ENCODE results near the gene FRMD5.

FRMD5 gene

DNA sequence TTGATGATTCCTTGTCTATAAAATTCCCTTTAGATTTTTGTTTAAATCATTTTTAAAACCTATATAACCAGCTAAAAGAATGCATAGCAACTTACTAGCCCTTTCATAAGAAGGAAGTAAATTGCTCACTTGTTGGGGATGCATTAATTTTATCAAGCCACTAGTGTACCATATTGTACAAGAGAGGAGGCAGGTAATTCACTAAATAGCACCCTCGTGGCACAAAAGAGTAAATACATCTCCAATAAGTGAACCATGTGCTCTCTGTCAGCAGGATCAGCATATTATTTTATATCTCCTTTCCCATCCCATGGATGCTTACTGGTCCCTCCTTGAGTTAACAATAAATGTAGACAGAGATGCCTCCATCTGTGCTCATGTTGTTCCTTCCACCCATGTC is 34.3 kb downstream of the FRMD5 start:
- DNase-seq (ENCODE audit: low read depth, low spot score) = no peak

DNA sequence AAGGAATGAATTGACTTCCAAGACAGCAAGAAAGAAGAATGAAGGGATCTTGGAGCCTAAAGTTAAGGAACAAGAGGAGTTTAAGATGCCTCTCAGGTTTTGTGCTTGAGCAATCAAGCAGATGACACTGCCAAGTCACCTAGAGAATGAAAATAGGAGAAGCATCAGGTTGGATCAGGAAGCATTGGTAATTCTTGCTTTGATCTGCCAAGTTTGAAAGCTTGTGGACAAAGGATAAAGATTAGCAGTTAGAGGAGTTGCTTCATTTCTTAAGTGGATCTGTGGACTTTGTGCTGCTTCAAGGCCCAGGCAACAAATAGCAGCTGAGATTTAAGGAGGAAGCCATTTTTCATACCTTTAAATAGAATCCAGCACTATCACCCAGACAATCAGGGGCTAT is 35.6 kb downstream of the FRMD5 start:
- no peak for DNase-seq (ENCODE audit: low read depth, low spot score)

GRCh38 chr15:44158111-44158510 is 37.0 kb downstream of the FRMD5 start:
- DNase-seq (ENCODE audit: low read depth, low spot score) = no peak

DNA sequence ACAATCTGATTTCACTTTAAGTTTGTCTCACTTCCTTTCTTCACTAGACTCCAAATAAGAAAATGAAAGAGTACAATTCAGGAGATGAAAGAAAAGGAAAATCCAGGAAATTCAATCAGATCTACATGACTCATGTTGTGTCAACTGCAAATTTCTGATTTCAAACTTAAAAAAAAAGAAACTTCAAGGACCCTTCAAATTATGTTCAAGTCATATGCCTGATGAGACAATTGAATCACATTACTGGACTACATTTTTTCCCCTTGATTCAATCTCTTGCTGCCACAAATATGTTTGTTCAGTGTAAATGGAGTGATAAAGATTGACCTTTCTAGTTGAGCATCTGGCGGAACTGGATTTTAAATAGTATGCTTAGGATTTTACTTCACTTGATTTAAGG is 37.4 kb downstream of the FRMD5 start:
- no peak for DNase-seq (ENCODE audit: low read depth, low spot score)

- DNase-seq (ENCODE audit: low read depth, low spot score) = no peak
Measured at GRCh38 chr15:44153352-44153751, 41.7 kb downstream of the FRMD5 start.

DNA sequence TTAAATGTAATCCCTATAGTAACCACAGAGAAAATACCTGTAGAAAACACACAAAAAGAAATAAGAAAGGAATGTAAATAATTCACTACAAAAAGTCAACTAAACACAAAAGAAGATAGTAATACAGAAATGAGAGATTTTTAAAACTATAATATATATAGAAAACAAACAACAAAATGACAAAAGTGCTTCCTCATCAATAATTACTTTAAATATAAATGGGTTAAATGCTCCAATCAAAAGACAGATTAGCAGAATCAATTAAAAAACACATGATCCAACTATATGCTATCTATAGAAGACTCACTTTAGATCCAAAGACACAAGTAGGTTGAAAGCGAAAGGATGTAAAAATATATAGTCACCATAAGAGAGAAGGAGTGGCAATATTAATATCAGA is 45.8 kb downstream of the FRMD5 start:
- no peak for DNase-seq (ENCODE audit: low read depth, low spot score)

- no peak for DNase-seq (ENCODE audit: low read depth, low spot score)
Measured at GRCh38 chr15:44148580-44148979, 46.5 kb downstream of the FRMD5 start.

GRCh38 chr15:44147636-44148035 is 47.4 kb downstream of the FRMD5 start:
- no peak for DNase-seq (ENCODE audit: low read depth, low spot score)

- DNase-seq (ENCODE audit: low read depth, low spot score) = no peak
Measured at GRCh38 chr15:44145495-44145894, 49.6 kb downstream of the FRMD5 start.

- no peak for DNase-seq (ENCODE audit: low read depth, low spot score)
Measured at GRCh38 chr15:44144992-44145391, 50.1 kb downstream of the FRMD5 start.

DNA sequence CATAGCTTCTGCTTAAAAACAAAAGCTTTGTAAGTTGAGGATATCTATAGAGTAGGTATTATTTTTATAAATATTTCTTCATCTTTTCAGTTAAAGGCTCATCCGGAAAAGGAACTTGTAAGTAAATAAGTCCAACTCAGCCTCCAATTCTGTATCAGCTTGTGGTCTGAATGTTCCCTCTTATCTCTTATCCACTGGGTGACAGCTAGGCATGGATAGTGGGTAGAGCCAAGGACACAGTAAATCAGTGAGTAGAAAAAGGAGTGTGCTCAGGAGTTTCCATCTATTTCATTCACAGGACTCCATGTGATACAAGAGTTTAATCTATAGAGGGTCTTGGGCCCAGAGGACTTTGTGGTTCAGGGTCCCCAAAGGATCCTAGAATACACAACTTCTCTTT is 50.9 kb downstream of the FRMD5 start:
- DNase-seq (ENCODE audit: low read depth, low spot score) = no peak

- no peak for DNase-seq (ENCODE audit: low read depth, low spot score)
Measured at GRCh38 chr15:44137750-44138149, 57.3 kb downstream of the FRMD5 start.

- no peak for DNase-seq (ENCODE audit: low read depth, low spot score)
Measured at GRCh38 chr15:44136991-44137477, 58.0 kb downstream of the FRMD5 start.

DNA sequence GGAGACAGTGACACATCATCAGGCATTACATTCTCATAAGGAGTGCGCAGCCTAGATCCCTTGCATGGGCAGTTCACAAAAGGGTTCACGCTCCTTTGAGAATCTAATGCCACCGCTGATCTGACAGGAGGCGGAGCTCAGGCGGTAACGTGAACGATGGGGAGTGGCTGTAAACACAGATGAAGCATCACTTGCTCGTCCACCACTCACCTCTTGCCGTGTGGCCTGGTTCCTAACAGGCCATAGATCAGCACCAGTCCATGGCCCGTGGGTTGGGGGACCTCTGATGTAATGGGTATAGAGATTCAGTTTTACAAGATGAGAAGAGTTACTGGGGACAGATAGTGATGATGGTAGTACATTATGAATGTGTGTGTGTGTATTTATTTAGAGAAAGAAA is 63.0 kb downstream of the FRMD5 start:
- no peak for DNase-seq (ENCODE audit: low read depth, low spot score)

DNA sequence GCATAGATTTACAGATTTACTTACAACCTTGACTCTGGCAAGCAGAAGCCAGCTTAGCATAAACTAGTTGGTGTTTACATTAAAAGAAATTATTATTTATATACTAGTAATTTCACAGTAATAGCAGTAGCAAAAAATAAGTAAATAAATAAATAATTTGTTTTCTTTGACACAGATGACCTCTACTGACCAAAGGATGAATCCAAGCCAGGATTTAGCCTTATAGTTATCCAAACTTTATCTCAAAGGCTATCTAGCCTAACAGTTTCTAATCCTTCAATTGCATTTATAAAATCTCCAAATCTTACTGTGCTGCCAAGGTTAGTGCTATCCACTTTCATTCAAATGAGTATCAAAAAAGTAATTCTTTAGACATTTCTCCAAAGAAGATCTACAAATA is 64.3 kb downstream of the FRMD5 start:
- DNase-seq (ENCODE audit: low read depth, low spot score) = no peak

- DNase-seq (ENCODE audit: low read depth, low spot score) = no peak
Measured at GRCh38 chr15:44129911-44130310, 65.2 kb downstream of the FRMD5 start.

DNA sequence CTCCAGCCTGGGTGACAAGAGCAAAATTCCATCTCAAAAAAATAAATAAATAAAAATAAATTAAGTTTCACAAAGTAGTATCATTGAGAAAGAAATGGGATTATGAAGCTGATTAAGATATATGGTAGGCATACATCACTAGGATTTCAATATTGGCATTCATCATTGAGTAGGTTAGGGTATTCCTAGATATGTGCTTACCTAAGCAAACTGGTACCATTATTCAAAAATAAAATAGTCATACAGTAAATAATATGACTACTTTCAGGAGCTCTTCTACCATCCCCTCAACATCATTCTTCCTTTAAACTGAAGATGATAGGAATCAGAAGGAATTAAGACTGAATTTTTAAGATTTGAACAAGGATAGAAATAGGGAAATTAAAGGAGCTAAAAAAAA is 66.6 kb downstream of the FRMD5 start:
- no peak for DNase-seq (ENCODE audit: low read depth, low spot score)

DNA sequence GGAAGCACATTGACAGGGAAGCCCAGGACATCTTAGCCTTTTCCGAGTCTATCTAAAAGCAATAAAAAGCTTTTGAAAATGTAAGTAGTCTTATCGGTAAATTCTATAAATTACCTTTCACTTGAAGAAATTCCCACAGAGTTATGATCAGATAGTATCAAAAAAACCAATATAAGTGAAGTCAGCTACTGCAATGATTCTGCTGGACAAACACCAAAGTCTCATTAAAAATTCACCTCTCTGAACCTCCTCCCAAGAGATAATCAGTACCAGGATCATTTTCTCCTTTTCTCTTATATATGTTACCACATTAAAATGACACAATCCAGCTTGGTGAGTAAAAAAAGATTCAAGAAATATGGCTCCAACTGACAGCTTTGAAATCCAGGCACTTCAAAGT is 69.2 kb downstream of the FRMD5 start:
- DNase-seq (ENCODE audit: low read depth, low spot score) = no peak

DNA sequence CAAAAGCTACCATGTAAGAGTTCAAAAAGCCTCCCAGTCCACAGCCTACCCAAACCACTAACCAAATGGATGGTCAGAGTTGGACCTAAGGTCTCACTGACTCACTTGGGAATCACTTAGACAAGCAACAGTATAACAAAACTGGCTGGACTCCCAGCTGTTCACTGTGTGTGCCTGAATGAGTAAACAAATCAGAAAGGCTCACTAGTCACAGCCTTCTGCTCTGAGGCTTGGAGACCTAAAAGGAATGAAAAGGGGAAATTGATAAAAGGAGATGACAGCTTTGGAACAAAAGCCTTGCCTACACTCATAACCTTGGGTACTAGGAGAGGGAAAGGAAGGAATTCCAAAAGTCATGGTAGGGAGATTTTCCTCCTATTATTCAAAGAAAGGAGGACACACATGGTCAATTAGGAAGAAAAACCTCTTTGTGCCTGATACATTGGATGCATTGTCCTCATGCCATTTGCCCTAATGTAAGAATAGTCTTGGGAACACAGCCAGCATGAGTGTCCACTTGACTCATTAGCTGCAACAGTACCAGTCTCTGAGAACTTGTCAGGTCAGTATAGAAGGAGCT is 92.3 kb downstream of the FRMD5 start:
- no peak for DNase-seq (ENCODE audit: low read depth, low spot score)

GRCh38 chr15:44101944-44102343 is 93.1 kb downstream of the FRMD5 start:
- no peak for DNase-seq (ENCODE audit: low read depth, low spot score)

DNA sequence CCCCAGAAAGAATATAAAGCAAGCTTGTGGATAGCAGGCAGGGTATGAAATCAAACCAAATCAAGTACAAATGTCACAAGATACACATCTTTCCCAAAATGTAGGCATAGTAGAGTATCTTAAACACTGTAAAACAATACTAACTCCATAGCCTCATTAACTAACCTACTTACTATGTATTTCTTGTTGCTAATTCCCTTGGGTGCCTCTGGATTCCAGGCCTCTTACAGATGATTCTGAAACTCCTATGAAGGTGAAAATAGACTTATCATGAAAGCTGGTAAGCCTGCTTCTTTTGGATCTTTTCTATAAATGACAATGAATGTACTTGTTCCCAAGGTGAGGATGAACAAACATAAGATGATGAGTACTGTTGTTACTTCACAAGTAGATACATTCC is 93.8 kb downstream of the FRMD5 start:
- DNase-seq (ENCODE audit: low read depth, low spot score) = no peak

- no peak for DNase-seq (ENCODE audit: low read depth, low spot score)
Measured at GRCh38 chr15:44099671-44100070, 95.4 kb downstream of the FRMD5 start.

DNA sequence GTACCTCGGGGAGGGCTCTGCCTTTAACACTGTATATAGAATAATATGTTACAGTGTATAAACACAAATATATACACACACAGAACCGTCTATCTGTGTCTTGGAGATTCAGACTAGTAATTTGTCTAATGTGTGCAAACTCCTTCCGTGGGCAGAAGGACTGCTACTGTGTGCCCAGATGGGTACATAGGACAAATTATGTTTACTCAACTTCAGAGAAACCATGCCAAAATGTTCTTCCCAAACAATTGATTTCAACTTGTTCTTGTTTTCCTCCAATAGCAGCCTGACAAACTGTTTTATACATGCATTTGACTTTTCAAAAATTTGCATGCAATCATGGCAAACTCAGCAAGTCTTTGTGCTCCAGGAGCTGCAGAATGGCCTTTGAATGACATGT is 97.5 kb downstream of the FRMD5 start:
- DNase-seq (ENCODE audit: low read depth, low spot score) = no peak

GRCh38 chr15:44096596-44096995 is 98.5 kb downstream of the FRMD5 start:
- DNase-seq (ENCODE audit: low read depth, low spot score) = no peak
